Right ventricle myocardium inferior (tissue), 1 donor: Measurements from ENCODE around the gene ZNF512B. TPM values are rescaled to one million over a fixed set of nuclear protein-coding genes. Genes with fewer than 3 reads are reported as not detected.
A peak's percentile ranks its signal among the peaks of the same experiment; 100 is the strongest.
"Not testable (repeated sequence)": the region's sequence is repeated elsewhere in the genome, so short reads cannot be mapped to it uniquely, and the experiment has no call there.

Experiments used
- ATAC-seq: fragments of 200-7000 bp; cut with Tn5 transposase; one replicate; pipeline ENCODE4 v1.9.1; 2020; ENCODE audit warnings: mild to moderate bottlenecking, moderate library complexity
- DNase-seq: peaks from one replicate; pipeline ENCODE4 v3.0.0; 2021; ENCODE audit errors: missing footprints
- intact Hi-C: fragments of 100-400 bp; cut with DNase I; formaldehyde crosslinking; loops from one replicate; pipeline ENCODE4 v1.11.0; 2022
- total RNA-seq: library from RNA; stranded (reverse); fragmentation: NEBNext Ultra II Directional; extraction: Animal tissue kit (Norgen Biotek cat#: 25700); gene quantifications from one replicate; pipeline ENCODE4 v1.2.1, GENCODE V29; 2021
- donor health status: DM: no; HTN: yes; CAD: no; lungs with severe emphysema.

The ZNF512B gene
- total RNA-seq, 1 donor from 2014 or later, result 12.2 TPM

DNA sequence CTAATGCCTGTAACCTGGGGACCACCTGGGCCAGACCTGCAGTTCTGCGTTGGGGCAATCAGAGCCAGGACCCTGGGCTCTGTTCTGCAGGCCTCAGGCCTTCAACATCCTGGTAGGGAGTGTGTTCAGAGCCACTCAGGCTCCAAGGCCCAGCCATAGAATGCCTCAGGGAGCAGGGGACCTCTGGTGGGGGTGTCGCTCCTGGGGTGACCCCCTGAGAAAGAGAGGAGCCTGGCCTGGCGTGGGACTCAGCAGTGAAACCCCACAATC is 26.0 kb downstream of the ZNF512B start:
- ATAC-seq (no peak), DNase-seq (peak; percentile 27)
- intact Hi-C loops, result no loop called here

DNA sequence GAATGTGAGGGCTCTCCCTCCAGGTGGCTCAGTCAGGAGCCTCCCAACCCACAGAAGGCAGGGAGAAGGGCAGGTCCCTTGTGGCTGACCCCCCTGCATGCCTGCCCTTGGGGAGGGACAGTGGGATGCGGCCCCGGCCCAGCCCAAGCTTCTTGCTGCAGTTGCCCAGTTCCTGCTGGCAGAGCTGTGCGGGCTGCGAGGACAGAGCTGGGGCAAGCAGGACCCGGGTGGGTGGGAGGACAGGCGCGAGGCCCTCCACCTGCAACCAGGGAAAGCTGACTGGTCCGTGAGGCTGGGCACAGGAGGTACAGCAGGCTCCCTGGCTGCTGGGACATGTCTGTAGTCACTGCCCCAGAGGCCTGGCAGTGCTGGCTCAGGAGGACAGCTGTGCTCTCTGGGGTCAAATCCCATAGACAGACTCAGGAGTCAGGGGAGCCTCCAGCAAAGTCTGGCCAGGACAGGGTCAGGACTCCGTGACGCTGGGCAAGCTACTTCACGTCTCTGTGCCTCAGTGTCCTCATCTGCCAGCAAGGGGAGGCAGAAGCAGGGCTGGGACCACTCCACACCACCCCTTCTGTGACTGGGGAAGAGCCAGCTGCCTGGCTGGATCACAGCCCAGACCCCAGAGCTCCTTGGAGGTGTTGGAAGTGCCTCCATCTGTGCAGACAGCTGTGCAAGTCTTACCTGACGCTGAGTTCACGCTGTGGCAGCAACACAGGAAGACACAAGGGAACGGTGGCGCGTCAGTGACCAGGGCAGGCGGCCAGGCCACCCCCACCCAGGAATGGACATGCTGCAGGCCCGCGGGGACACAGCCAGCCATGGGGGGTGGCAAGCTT is 26.5 kb downstream of the ZNF512B start:
- DNase-seq, result no peak
- intact Hi-C loops, result no loop called here

DNA sequence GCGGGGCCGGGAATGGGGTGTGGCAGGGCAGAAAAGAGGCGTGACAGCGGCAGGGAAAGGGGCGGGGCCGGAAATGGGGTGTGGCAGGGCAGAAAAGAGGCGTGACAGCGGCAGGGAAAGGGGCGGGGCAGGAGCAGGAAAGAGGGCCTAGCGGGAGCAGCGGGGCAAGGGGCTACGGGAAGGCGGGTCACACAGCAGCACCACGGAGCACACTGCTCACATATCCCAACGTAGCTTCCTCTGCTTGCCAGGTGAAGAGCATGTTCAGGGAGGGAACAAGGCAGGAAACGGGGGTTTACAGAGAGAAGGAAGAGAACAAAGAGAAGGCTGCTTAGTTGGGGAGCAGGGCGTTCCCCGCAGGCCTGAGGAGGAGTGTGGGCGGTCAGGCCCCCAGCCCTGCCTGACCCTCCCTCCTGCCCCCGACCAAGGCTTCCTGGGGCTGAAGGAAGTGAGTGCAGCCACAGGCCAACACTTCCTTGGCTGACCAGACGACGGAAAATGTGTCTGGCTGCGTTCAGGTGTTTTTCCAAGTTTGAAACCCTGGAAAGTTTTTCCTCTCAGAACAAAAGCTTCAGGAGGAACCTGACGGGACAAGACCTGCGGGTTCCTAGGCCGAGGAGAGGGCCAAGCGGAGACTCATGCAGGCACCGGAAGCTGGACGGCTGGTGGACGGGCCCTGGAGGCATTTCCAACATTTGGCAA is 27.3 kb downstream of the ZNF512B start:
- DNase-seq, result peak; percentile 67
- intact Hi-C loops, result no loop called here
- no peak for ATAC-seq

More for the DNA sequence above, 26.5 kb downstream of the ZNF512B start:
- ATAC-seq, result no peak

DNA sequence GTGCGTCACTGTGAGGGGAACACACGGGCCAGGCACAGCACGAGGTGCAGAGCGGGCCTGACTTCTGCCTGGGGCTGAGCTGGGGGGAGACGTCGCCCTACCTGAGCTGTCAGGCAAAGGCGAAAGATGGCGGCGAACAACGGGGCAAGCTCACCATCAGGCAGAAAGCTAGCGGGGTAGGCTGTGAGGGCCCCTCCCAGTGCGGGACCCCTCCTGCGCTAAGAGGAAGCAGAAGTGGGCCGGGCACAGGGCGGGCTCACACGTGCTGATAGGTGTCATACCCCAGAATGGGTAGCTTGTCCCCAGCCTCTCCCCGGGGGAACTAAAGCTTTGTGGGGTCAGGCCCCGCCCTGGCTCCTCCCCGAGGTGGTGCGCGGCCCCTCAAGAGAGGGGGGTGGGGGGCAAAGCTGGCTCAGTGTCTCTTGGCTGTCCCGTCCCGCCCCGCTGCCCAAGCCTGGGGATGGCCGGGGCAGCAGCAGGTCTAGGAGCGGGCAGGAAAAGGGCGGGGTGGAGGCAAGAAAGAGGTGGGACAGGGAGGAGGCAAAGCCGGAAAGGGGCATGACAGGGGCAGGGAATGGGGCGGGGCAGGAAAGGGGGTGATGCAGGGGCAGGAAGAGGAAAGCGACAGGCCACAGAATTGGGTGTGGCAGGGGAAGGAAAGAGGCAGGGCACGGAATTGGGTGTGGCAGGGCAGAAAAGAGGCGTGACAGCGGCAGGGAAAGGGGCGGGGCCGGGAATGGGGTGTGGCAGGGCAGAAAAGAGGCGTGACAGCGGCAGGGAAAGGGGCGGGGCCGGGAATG is 28.2 kb downstream of the ZNF512B start:
- intact Hi-C loops, result no loop called here
- peak; percentile 9 for ATAC-seq
- DNase-seq, result peak; percentile 90

DNA sequence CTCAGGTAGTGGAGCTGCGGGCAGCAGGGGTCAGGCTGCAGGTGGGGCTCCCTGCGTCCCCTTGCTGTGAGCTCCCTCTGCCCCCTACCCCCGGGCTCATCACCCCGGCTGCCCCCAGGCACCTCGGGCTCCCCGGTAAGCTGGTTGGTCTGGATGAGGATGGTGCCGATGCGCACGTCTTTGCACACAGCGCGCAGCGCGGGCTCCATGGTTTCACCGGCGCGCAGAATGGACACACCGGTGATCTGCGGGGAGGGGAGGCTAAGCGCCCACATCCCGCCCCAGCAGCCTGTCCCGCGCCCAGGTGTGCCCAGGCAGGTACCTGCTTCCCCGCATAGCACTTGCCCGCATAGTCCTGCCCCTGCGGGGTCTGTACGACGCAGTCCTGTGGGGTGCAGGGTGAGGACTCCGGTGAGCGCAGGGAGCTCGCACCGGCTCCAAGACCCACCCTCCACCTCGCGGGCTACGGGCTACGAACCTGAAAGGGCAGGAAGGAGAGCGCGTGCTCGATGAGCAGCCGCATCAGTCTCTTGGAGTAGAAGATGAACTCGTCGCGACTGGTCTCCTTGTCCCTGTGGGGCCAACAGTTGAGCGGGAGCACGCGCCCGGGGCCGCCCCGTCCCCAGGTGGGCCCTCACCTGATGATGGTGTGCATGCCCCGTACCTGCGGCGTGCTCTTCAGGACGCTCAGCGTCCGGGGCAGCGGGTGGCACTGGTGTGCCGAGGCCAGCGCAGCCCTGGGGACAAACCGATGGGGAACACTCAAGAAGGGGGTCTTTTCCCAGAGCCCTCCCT is 29.1 kb downstream of the ZNF512B start:
- peak; percentile 65 for DNase-seq
- intact Hi-C loops, result no loop called here
- ATAC-seq, result no peak

DNA sequence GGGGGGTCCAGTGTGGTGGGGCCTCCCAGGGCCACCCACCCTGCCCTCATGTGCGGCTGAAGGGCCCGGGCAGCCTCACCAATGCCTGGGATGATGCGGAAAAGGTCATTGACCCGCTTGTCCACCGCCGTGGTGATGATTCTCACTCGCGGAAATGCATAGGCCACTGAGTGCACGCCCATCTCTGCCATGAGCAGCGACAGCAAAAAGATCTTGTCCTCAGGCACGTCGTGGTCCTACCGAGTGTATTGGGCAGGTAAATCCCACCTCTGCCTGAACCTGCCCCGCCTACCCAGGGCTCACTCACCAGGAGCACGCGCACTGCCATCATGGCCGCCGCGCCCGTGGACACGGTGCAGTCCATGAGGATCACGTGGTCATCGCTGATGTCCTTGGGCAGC is 29.7 kb downstream of the ZNF512B start:
- intact Hi-C loops, result no loop called here
- ATAC-seq, result no peak
- peak; percentile 50 for DNase-seq

DNA sequence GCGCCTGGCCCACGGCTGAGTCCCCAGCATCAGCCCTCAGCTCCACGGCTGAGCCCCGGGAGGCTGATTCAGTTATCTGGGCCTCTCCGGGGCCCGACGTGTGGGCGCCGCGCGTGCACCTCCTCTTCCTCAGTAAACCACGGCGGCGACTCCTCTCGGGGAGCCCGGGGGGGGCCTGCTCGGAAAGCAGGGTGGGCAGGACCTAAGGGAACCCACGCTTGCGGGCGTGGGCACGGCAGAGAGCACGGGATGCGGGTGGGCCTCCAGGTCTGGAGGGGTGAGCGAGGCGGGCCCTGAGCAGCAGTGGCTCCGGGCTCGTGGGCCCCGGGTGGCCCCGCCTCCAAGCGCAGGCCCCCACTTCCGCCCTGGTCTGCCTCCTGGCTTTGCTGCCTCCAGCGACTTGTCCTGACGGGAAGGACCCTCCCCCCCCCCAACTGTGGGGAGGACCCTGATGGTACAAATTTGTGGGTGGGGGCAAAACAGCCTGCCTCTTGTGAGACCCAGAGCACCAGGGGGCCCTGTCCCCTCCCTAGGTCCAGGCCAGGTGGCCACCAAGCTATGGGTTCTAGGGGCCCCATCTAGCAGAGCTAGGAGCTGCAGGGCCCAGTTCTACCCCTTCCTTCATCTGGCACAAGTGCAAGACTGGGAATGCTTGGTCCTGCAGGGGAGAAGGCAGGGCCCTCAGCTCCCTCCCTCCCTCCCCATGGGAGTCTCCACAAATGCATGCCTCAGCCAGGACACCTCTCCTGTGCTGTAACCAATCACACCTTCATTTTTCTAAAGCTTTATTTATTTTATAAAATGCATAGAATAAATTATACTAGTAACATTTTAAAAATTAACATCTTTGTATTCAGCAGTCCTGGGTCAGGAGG is 30.4 kb downstream of the ZNF512B start:
- no peak for ATAC-seq
- DNase-seq, result peak; percentile 68
- intact Hi-C loops, result no loop called here

DNA sequence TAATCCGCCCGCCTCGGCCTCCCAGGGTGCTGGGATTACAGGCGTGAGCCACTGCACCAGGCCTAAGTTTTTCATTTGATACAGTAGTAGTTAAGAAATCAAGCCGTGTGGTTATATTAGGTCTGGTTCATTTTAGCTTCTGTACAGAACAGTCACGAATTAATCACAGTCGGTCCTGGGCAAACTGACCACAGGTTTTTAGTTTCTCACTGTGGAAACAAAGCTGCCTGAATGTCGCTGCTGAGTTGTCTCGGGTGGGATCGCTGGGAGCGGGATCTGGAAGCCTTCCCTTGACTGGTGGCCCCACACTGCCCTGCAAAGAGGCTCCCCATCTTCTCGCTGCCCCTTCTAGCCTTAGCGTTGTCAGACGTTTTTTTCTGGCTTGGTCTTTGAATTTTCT is 32.1 kb downstream of the ZNF512B start:
- intact Hi-C loops, result no loop called here
- ATAC-seq (no peak), DNase-seq (peak; percentile 1)

DNA sequence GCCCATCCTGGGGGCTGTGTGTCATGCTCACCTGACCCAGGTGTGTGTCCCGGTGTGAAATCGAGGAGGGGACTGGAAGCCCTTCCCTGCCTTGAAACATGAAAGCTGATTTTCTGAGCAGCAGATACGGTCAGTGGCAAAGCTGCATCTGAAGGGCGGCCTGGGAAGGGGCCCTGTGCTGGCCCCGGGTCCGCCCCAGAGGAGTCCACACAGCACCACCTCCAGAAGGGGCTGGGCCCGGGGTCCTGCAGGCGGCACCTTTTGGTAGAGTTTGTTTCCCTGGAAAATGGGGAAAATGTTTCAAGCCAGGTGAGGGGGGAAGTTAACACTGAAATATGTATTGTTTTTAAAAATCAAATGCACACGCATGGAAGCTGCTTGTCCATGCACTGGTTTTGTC is 34.3 kb downstream of the ZNF512B start:
- intact Hi-C loops, result no loop called here
- ATAC-seq, result no peak
- peak; percentile 9 for DNase-seq

DNA sequence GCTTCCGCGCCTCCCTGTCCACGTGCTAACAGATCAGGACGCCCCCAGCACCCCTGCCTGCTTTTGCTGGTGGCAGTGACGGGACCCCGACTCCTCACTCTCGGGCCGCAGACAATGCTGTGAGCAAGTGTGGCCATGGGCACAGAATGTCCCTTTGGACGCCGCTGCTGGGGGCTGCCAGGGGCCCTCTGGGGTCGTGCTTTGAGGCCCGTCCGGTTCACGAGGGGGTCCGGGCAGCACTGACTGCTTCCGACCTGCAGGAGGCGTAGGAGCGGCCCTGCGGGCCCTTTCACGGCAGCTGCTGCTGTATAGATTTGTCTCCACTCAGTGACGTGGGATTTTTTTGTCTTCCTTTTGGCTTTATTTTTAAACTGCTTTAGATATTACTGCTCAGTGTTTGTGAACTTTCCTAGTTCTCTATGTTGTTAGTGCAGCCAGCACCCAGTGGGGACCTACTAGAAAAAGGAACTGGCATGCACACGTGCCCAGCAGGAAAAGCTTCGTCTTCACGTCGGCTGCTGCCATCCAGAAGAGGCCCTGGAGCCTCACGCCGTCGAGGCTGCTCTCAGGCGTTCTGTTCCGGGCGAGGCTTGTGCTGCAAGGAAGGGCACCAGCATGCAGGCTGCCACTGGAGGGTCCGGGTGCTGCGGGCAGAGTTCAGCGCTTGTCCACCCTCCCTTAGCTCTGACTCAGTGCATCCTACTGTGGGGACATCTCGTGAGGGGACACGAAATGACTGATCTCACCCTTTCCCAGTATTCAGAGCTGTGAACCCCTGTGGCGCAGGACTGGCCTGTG is 35.3 kb downstream of the ZNF512B start:
- ATAC-seq, result no peak
- peak; percentile 17 for DNase-seq
- intact Hi-C loops, result no loop called here

DNA sequence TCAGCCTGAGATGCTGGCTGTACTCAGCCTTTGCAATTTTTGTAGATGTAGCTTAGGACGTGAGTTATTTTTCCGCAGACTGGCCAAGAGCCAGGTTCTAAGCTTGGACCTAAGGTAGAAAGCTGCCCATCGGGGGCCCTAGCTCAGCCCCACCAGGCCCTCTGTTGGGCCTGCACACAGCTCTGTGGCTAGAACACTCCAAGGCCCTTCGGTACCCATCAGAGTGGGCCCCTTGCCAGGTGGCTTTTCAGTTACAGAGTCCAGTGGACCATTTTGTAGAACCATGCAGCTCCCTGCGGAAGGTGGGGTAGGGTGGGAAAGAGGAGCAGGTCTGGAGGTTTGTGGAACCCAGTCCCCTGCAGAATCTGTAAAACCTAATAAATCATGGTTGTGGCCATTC is 36.1 kb downstream of the ZNF512B start:
- intact Hi-C loops, result no loop called here
- no peak for ATAC-seq
- peak; percentile 43 for DNase-seq

DNA sequence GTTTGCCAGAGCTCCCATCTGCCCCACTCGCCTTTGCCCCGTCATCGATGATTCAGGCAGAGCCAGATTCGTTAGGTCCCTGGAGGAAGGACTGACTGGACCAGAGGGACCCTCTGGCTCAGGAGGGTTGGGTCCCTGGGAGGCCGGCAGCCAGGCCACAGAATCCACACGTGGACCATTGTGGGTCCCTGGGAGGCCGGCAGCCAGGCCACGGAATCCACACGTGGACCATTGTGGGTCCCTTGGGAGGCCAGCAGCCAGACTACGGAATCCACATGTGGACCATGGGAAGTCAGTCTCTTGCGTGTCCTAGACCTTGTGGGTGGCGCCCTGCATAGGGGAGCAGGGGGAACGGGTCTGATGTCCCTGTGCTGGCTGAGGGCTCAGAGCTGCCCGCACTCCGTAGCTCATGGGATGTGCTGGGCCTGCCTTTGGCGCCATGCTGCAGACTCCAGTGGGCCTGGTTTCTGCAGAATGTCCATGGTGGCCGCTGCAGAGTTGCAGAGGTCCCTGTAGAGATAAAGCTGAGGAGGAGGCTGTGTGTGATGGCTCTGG is 37.0 kb downstream of the ZNF512B start:
- ATAC-seq, result no peak
- DNase-seq, result peak; percentile 48
- intact Hi-C loops, result no loop called here

DNA sequence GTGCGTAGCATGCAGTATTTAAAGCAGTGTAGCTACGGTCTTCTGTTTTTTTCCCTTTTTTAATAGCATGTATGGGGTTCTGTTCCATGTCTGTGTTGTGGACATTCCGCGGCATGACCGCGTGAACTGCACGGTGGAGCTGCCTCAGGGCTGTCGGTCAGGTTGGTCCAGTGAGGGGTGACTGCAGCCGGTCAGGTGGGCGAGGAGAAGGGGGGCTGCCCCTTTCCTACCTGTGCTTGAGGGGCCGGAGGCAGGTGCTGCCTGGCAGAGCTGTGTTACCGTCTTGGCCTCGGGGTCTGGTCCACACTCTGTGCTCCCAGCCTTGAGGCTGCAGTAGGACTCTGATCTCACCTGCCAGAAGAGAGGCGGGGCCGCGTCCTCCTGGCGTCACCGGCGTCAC is 38.0 kb downstream of the ZNF512B start:
- ATAC-seq (no peak), DNase-seq (peak; percentile 23)
- intact Hi-C loops, result loop anchor here (1.0 kb wide), 1 partner anchor 20 kb away; no protein-coding TSS in a partner anchor

DNA sequence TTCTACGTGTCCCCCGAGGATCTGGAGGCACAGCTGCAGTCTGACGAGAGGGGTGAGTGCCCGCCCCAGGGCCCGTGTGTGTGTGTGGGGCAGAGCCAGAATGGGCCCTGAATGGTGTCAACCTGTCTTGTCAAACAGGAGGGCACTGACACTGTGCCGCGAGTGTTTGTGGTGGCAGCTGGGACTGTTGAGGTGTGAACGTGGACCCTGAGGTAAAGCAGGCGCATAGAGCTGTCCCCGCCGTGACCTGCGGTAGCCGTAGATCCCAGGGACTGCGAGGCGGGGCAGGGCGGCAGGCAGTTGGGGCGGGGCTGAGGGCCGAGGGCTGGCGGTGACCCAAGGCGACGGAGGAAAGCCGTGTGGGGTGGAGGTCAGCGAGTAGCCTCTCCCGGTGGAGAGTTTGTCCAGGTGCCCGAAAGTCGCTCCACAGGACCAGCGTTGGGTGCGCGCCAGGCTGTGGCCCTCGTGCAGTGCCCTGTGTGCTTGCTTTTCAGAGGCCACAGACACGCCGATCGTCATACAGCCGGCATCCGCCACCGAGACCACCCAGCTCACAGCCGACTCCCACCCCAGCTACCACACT is 38.7 kb downstream of the ZNF512B start:
- peak; percentile 83 for DNase-seq
- ATAC-seq, result peak; percentile 94

DNA sequence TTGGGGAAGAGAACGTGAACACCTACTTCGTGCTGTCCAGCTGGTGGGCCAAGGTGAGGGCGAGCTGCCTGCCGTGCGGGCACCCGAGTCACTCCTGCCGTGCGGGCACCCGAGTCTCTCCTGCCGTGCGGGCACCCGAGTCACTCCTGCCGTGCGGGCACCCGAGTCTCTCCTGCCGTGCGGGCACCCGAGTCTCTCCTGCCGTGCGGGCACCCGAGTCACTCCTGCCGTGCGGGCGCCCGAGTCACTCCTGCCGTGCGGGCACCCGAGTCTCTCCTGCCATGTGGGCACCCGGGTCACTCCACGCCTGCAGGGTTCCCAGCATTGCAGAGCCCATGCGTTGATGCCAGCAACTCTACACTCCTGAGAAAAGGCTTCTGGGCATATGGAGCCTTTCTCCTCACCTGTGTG is 40.3 kb downstream of the ZNF512B start:
- DNase-seq, result peak; percentile 51
- intact Hi-C loops, ATAC-seq: not testable (repeated sequence)

More for the DNA sequence above, 38.7 kb downstream of the ZNF512B start:
- intact Hi-C loops, result loop anchor here (1.0 kb wide), 1 partner anchor 20 kb away; no protein-coding TSS in a partner anchor

DNA sequence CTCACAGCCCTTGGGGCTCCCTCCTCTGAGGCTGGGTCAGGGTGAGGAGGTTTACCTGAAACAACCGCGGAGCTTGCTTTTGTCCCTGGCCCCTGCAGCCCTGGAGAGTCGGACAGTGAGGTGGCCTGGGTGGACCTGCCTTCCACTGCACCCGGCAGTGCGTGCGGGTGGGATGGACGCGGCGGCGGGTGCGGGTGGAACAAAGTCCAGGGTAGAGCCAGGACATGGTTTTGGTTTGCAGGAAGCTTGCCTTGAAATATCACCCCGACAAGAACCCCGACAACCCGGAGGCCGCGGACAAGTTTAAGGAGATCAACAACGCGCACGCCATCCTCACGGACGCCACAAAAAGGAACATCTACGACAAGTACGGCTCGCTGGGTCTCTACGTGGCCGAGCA is 40.7 kb downstream of the ZNF512B start:
- intact Hi-C loops, result no loop called here
- no peak for ATAC-seq
- peak; percentile 45 for DNase-seq
